A549 (cell line): Measurements from ENCODE around the gene PDIA5.

Source experiments
- CTCF ChIP-seq: fragments of >200 bp; sonication (Bioruptor Twin); formaldehyde crosslinking; IDR thresholded peaks from 3 replicates; pipeline ENCODE4 v1.5.1; 2016
- JUN ChIP-seq, 2 experiments: fragments of >200 bp; sonication (Bioruptor Twin); formaldehyde crosslinking; IDR thresholded peaks; 2 replicates in 1 of 2; 3 replicates in 1 of 2; pipeline ENCODE4 v1.6.1; 2016 to 2017
- NFE2L2 ChIP-seq: fragments of 150-350 bp; conservative IDR thresholded peaks from 2 replicates; pipeline ENCODE4 v1.6.1; 2014; ENCODE audit warnings: low read length
- POLR2A ChIP-seq: IDR thresholded peaks from 2 replicates; pipeline ENCODE4 v1.6.1; 2012; ENCODE audit warnings: mild to moderate bottlenecking, low read length
- RFX5 ChIP-seq: fragments of 450-650 bp; IDR thresholded peaks from 2 replicates; pipeline ENCODE4 v1.7.1; 2014; ENCODE audit warnings: antibody characterized with exemption, mild to moderate bottlenecking, moderate library complexity

- no peak for TF ChIP-seq POLR2A
- no peak for TF ChIP-seq CTCF
- no peak for TF ChIP-seq RFX5
- TF ChIP-seq JUN (IDR thresholded peaks at IDR 0.05), result no peak
- TF ChIP-seq NFE2L2, result no peak
Observed at GRCh38 chr3:123099331-123100192, 32.7 kb downstream of the PDIA5 start.
